Thyroid gland (tissue), 4 donors: ENCODE results near the gene EFNA2.

ENCODE experiments used
- CTCF ChIP-seq, 6 experiments: fragments of 200-600 bp in 3 of 6; fragments of 450-650 bp in 3 of 6; sonication (generic) in 3 of 6; IDR thresholded peaks; one replicate each; pipeline ENCODE4 v1.5.1; 2016 to 2019; ENCODE audit warnings: antibody characterized with exemption in 6 of 6, mild to moderate bottlenecking in 2 of 6, inconsistent platforms in 1 of 6, moderate library complexity in 1 of 6
- POLR2A ChIP-seq, 2 donors: fragments of 450-650 bp; IDR thresholded peaks; one replicate each; pipeline ENCODE4 v1.6.1; 2017; ENCODE audit warnings: antibody characterized with exemption in 2 of 2, mild to moderate bottlenecking in 2 of 2, moderate library complexity in 1 of 2

GRCh38 chr19:1288833-1289685, 3.4 kb downstream of the EFNA2 start:
- TF ChIP-seq CTCF (IDR thresholded peaks at IDR 0.05) = no peak
- no peak for TF ChIP-seq POLR2A (IDR thresholded peaks at IDR 0.05)
